GM23338 (cell line): ENCODE measurements around the gene VPS45. TPM values are rescaled to one million over a fixed set of nuclear protein-coding genes. Genes with fewer than 3 reads are reported as not detected.

Source experiments
- ATAC-seq: fragments of 200-7000 bp; cut with Tn5 transposase; 3 replicates; pipeline ENCODE4 v1.9.1; 2020
- DNase-seq: peaks from one replicate; pipeline ENCODE4 v3.0.0-alpha.2; 2015; ENCODE audit warnings: low spot score
- H2AFZ ChIP-seq: fragments of 200-600 bp; sonication (generic); 2 replicates; pipeline ENCODE4 v1.8.0; 2016; ENCODE audit warnings: antibody characterized with exemption, mild to moderate bottlenecking, moderate library complexity
- H3F3A ChIP-seq: fragments of 200-600 bp; sonication (generic); replicated peaks from 2 replicates; pipeline ENCODE4 v1.8.0; 2017; ENCODE audit warnings: antibody characterized with exemption, mixed run types, low read depth
- H3K27ac ChIP-seq: fragments of 200-600 bp; sonication (generic); 2 replicates; pipeline ENCODE4 v1.6.1; 2016; ENCODE audit warnings: low read depth
- H3K27me3 ChIP-seq: fragments of 200-600 bp; sonication (generic); 2 replicates; pipeline ENCODE4 v1.8.0; 2016; ENCODE audit warnings: mild to moderate bottlenecking, mixed run types, moderate library complexity; ENCODE audit not compliant: insufficient read depth
- H3K36me3 ChIP-seq: fragments of 200-600 bp; sonication (generic); 2 replicates; pipeline ENCODE4 v1.8.0; 2016; ENCODE audit warnings: mild to moderate bottlenecking; ENCODE audit not compliant: insufficient read depth
- H3K4me1 ChIP-seq: fragments of 200-600 bp; sonication (generic); 2 replicates; pipeline ENCODE4 v1.8.0; 2016; ENCODE audit warnings: mild to moderate bottlenecking, moderate library complexity; ENCODE audit not compliant: insufficient read depth
- H3K4me2 ChIP-seq: fragments of 200-600 bp; sonication (generic); 2 replicates; pipeline ENCODE4 v1.7.1; 2017; ENCODE audit warnings: mixed run types
- H3K4me3 ChIP-seq: fragments of 200-600 bp; sonication (generic); 2 replicates; pipeline ENCODE4 v1.6.1; 2016; ENCODE audit warnings: mixed run types
- H3K79me2 ChIP-seq: fragments of 200-600 bp; sonication (generic); replicated peaks from 2 replicates; pipeline ENCODE4 v1.8.0; 2017; ENCODE audit warnings: mild to moderate bottlenecking; ENCODE audit not compliant: insufficient read depth
- H3K9me2 ChIP-seq: fragments of 200-600 bp; sonication (generic); 2 replicates; pipeline ENCODE4 v1.8.0; 2017; ENCODE audit not compliant: insufficient read depth
- H4K20me1 ChIP-seq: fragments of 200-600 bp; sonication (generic); replicated peaks from 2 replicates; pipeline ENCODE4 v1.8.0; 2017; ENCODE audit warnings: mild to moderate bottlenecking; ENCODE audit not compliant: insufficient read depth
- H3K27ac Mint-ChIP-seq: 2 replicates; pipeline ENCODE4 v1.8.0; 2020; ENCODE audit warnings: inconsistent platforms, mild to moderate bottlenecking, moderate library complexity, mixed read lengths
- H3K27me3 Mint-ChIP-seq: 3 replicates; pipeline ENCODE4 v1.8.0; 2022; ENCODE audit warnings: low read depth, mild to moderate bottlenecking, moderate library complexity, mixed read lengths, inconsistent platforms; ENCODE audit not compliant: insufficient read depth, poor library complexity
- H3K36me3 Mint-ChIP-seq: 3 replicates; pipeline ENCODE4 v1.8.0; 2021; ENCODE audit warnings: low read depth, mild to moderate bottlenecking, inconsistent platforms, moderate library complexity, mixed read lengths
- H3K4me1 Mint-ChIP-seq: 3 replicates; pipeline ENCODE4 v1.8.0; 2020; ENCODE audit warnings: mild to moderate bottlenecking, inconsistent platforms, mixed read lengths
- H3K4me3 Mint-ChIP-seq: 3 replicates; pipeline ENCODE4 v1.8.0; 2021; ENCODE audit warnings: moderate library complexity, mild to moderate bottlenecking, inconsistent platforms, mixed read lengths
- H3K9me3 Mint-ChIP-seq: 3 replicates; pipeline ENCODE4 v1.8.0; 2020; ENCODE audit warnings: moderate library complexity, mild to moderate bottlenecking, inconsistent platforms, mixed read lengths
- CREB1 ChIP-seq: fragments of 250-450 bp; sonication (Bioruptor Pico); IDR thresholded peaks from 2 replicates; pipeline ENCODE4 v1.5.0; 2020; ENCODE audit warnings: low read depth, mild to moderate bottlenecking, moderate library complexity
- EZH2 ChIP-seq: fragments of 200-600 bp; sonication (generic); IDR thresholded peaks from one replicate; pipeline ENCODE4 v1.8.0; 2017; ENCODE audit warnings: antibody characterized with exemption, mild to moderate bottlenecking, low read depth; ENCODE audit not compliant: unreplicated experiment
- EZH2phosphoT487 ChIP-seq: fragments of 200-600 bp; sonication (generic); IDR thresholded peaks from one replicate; pipeline ENCODE4 v1.8.1; 2018; ENCODE audit warnings: antibody characterized with exemption; ENCODE audit not compliant: unreplicated experiment
- JUNB ChIP-seq: IDR thresholded peaks from one replicate; pipeline ENCODE4 v1.6.1; 2016; ENCODE audit warnings: antibody characterized with exemption; ENCODE audit not compliant: unreplicated experiment
- NANOG ChIP-seq: IDR thresholded peaks from 2 replicates; pipeline ENCODE4 v1.6.1; 2016; ENCODE audit warnings: antibody characterized with exemption, borderline replicate concordance
- POLR2AphosphoS5 ChIP-seq: IDR thresholded peaks from 2 replicates; pipeline ENCODE4 v1.6.1; 2016; ENCODE audit warnings: antibody characterized with exemption, low read depth
- STAT1 ChIP-seq: IDR thresholded peaks from one replicate; pipeline ENCODE4 v1.6.1; 2016; ENCODE audit warnings: antibody characterized with exemption; ENCODE audit not compliant: unreplicated experiment
- ZNF114 ChIP-seq: fragments of 250-450 bp; sonication (Bioruptor Pico); IDR thresholded peaks from 2 replicates; pipeline ENCODE4 v1.5.0; 2020; ENCODE audit warnings: mild to moderate bottlenecking, moderate library complexity
- ZNF331 ChIP-seq: fragments of 250-450 bp; sonication (Bioruptor Pico); IDR thresholded peaks from 2 replicates; pipeline ENCODE4 v1.5.0; 2020; ENCODE audit warnings: low read depth, mild to moderate bottlenecking, moderate library complexity
- polyA plus RNA-seq: library from polyadenylated mRNA; unstranded; fragments of >200 nt; fragmentation: Nextera tagmentation; extraction: Ambion mirVana; gene quantifications from 2 replicates; pipeline ENCODE4 v1.2.1, GENCODE V29; 2016
- total RNA-seq: library from RNA; depleted of rRNA; stranded (reverse); fragments of >200 nt; shearing (Covaris generic); gene quantifications from 2 replicates; pipeline ENCODE4 v1.2.3, GENCODE V29; 2014
- TF ChIP-seq, protein P1 (sequence below): IDR thresholded peaks from one replicate; pipeline ENCODE4 v1.6.1; 2018; ENCODE audit warnings: antibody characterized with exemption; ENCODE audit not compliant: unreplicated experiment
- TF ChIP-seq, protein P2 (sequence below), 2 experiments: fragments of 200-600 bp in 1 of 2; sonication (generic) in 1 of 2; conservative IDR thresholded peaks; 2 replicates each; pipeline versions ENCODE4 v1.5.1 to v1.6.1; 2016 to 2017; ENCODE audit warnings: antibody characterized with exemption in 2 of 2, low read depth in 2 of 2, mild to moderate bottlenecking in 2 of 2, moderate library complexity in 1 of 2
- TF ChIP-seq, protein P3 (sequence below): fragments of 250-450 bp; sonication (Bioruptor Pico); IDR thresholded peaks from 2 replicates; pipeline ENCODE4 v1.5.0; 2020; ENCODE audit warnings: mild to moderate bottlenecking, moderate library complexity
- TF ChIP-seq, protein P4 (sequence below): IDR thresholded peaks from 2 replicates; pipeline ENCODE4 v1.6.1; 2016; ENCODE audit warnings: antibody characterized with exemption

Gene VPS45
- total and polyA plus RNA-seq, 2 experiments from 2014 or later = 23.5 to 37.5 TPM

DNA sequence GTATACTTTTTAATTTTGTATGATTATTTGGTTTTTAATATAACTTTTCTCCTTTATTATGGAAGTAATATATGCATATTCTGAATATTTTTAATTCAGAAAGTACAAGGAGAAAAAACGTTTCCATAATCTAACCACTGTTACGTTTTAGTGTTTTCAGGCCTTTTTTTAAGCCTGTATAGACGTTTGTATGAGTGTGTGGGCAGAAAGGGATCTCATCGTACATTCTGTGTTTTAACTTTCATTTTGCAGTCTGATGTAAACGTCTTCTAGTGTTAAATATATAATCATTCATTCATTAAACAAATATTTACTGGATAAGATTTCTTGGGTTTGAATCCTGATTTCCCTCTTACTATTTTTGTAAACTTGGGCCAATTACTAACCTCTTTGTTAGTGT is 44.1 kb downstream of the VPS45 start:
- peaks cover 3% of the 10 kb centered on the region; the same call in 1 of the 2 replicates for H3K36me3 ChIP-seq

More for the DNA sequence above, 44.1 kb downstream of the VPS45 start:
- DNase-seq (no peak), ATAC-seq (no peak)
- Mint-ChIP-seq H3K4me3 (no peak overlapping the region), H3K27ac (no peak overlapping the region), H3K4me1 (peaks cover 2% of the 10 kb centered on the region; the same call in 2 of the 3 replicates), H3K9me3 (peaks cover 23% of the 10 kb centered on the region), H3K27me3 (peaks cover 5% of the 10 kb centered on the region), H3K36me3 (peaks cover 34% of the 10 kb centered on the region)
- Histone ChIP-seq H3F3A (no peaks in the 10 kb centered on the region), H3K79me2 (no peaks in the 10 kb centered on the region), H3K27me3 (no peaks in the 10 kb centered on the region), H4K20me1 (no peaks in the 10 kb centered on the region), H3K4me1 (0 out of 2 replicates have a peak, but pooled peaks cover 1% of the 10 kb centered on the region), H3K4me2 (no peak overlapping the region), H3K9me2 (no peaks in the 10 kb centered on the region), H3K27ac (no peak overlapping the region), H3K4me3 (no peak overlapping the region), H2AFZ (no peak overlapping the region)
- TF ChIP-seq, protein P1, sequence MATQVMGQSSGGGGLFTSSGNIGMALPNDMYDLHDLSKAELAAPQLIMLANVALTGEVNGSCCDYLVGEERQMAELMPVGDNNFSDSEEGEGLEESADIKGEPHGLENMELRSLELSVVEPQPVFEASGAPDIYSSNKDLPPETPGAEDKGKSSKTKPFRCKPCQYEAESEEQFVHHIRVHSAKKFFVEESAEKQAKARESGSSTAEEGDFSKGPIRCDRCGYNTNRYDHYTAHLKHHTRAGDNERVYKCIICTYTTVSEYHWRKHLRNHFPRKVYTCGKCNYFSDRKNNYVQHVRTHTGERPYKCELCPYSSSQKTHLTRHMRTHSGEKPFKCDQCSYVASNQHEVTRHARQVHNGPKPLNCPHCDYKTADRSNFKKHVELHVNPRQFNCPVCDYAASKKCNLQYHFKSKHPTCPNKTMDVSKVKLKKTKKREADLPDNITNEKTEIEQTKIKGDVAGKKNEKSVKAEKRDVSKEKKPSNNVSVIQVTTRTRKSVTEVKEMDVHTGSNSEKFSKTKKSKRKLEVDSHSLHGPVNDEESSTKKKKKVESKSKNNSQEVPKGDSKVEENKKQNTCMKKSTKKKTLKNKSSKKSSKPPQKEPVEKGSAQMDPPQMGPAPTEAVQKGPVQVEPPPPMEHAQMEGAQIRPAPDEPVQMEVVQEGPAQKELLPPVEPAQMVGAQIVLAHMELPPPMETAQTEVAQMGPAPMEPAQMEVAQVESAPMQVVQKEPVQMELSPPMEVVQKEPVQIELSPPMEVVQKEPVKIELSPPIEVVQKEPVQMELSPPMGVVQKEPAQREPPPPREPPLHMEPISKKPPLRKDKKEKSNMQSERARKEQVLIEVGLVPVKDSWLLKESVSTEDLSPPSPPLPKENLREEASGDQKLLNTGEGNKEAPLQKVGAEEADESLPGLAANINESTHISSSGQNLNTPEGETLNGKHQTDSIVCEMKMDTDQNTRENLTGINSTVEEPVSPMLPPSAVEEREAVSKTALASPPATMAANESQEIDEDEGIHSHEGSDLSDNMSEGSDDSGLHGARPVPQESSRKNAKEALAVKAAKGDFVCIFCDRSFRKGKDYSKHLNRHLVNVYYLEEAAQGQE = no peak
- no peak for TF ChIP-seq ZNF114 (CRISPR knock-in tag)
- TF ChIP-seq, protein P2, sequence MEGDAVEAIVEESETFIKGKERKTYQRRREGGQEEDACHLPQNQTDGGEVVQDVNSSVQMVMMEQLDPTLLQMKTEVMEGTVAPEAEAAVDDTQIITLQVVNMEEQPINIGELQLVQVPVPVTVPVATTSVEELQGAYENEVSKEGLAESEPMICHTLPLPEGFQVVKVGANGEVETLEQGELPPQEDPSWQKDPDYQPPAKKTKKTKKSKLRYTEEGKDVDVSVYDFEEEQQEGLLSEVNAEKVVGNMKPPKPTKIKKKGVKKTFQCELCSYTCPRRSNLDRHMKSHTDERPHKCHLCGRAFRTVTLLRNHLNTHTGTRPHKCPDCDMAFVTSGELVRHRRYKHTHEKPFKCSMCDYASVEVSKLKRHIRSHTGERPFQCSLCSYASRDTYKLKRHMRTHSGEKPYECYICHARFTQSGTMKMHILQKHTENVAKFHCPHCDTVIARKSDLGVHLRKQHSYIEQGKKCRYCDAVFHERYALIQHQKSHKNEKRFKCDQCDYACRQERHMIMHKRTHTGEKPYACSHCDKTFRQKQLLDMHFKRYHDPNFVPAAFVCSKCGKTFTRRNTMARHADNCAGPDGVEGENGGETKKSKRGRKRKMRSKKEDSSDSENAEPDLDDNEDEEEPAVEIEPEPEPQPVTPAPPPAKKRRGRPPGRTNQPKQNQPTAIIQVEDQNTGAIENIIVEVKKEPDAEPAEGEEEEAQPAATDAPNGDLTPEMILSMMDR (conservative IDR thresholded peaks at IDR 0.05; ENCODE audit: low read depth in 2 of 2) = no peak
- TF ChIP-seq POLR2AphosphoS5 = no peak
- no peak for TF ChIP-seq EZH2phosphoT487
- no peak for TF ChIP-seq CREB1 (CRISPR knock-in tag)
- TF ChIP-seq STAT1 = no peak
- TF ChIP-seq NANOG = no peak
- TF ChIP-seq EZH2 = no peak
- TF ChIP-seq, protein P3, sequence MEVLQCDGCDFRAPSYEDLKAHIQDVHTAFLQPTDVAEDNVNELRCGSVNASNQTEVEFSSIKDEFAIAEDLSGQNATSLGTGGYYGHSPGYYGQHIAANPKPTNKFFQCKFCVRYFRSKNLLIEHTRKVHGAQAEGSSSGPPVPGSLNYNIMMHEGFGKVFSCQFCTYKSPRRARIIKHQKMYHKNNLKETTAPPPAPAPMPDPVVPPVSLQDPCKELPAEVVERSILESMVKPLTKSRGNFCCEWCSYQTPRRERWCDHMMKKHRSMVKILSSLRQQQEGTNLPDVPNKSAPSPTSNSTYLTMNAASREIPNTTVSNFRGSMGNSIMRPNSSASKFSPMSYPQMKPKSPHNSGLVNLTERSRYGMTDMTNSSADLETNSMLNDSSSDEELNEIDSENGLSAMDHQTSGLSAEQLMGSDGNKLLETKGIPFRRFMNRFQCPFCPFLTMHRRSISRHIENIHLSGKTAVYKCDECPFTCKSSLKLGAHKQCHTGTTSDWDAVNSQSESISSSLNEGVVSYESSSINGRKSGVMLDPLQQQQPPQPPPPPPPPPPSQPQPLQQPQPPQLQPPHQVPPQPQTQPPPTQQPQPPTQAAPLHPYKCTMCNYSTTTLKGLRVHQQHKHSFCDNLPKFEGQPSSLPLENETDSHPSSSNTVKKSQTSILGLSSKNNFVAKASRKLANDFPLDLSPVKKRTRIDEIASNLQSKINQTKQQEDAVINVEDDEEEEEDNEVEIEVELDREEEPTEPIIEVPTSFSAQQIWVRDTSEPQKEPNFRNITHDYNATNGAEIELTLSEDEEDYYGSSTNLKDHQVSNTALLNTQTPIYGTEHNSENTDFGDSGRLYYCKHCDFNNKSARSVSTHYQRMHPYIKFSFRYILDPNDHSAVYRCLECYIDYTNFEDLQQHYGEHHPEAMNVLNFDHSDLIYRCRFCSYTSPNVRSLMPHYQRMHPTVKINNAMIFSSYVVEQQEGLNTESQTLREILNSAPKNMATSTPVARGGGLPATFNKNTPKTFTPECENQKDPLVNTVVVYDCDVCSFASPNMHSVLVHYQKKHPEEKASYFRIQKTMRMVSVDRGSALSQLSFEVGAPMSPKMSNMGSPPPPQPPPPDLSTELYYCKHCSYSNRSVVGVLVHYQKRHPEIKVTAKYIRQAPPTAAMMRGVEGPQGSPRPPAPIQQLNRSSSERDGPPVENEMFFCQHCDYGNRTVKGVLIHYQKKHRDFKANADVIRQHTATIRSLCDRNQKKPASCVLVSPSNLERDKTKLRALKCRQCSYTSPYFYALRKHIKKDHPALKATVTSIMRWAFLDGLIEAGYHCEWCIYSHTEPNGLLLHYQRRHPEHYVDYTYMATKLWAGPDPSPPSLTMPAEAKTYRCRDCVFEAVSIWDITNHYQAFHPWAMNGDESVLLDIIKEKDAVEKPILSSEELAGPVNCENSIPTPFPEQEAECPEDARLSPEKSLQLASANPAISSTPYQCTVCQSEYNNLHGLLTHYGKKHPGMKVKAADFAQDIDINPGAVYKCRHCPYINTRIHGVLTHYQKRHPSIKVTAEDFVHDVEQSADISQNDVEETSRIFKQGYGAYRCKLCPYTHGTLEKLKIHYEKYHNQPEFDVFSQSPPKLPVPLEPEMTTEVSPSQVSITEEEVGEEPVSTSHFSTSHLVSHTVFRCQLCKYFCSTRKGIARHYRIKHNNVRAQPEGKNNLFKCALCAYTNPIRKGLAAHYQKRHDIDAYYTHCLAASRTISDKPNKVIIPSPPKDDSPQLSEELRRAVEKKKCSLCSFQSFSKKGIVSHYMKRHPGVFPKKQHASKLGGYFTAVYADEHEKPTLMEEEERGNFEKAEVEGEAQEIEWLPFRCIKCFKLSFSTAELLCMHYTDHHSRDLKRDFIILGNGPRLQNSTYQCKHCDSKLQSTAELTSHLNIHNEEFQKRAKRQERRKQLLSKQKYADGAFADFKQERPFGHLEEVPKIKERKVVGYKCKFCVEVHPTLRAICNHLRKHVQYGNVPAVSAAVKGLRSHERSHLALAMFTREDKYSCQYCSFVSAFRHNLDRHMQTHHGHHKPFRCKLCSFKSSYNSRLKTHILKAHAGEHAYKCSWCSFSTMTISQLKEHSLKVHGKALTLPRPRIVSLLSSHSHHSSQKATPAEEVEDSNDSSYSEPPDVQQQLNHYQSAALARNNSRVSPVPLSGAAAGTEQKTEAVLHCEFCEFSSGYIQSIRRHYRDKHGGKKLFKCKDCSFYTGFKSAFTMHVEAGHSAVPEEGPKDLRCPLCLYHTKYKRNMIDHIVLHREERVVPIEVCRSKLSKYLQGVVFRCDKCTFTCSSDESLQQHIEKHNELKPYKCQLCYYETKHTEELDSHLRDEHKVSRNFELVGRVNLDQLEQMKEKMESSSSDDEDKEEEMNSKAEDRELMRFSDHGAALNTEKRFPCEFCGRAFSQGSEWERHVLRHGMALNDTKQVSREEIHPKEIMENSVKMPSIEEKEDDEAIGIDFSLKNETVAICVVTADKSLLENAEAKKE (CRISPR knock-in tag) = no peak
- no peak for TF ChIP-seq ZNF331
- TF ChIP-seq, protein P4, sequence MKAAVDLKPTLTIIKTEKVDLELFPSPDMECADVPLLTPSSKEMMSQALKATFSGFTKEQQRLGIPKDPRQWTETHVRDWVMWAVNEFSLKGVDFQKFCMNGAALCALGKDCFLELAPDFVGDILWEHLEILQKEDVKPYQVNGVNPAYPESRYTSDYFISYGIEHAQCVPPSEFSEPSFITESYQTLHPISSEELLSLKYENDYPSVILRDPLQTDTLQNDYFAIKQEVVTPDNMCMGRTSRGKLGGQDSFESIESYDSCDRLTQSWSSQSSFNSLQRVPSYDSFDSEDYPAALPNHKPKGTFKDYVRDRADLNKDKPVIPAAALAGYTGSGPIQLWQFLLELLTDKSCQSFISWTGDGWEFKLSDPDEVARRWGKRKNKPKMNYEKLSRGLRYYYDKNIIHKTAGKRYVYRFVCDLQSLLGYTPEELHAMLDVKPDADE = no peak
- TF ChIP-seq JUNB = no peak
